Stomach (tissue), 4 donors: ENCODE results near the gene AP3B1.

ENCODE experiments used
- CTCF ChIP-seq, 7 experiments: fragments of 450-650 bp in 4 of 7; fragments of 200-600 bp in 3 of 7; sonication (generic) in 3 of 7; IDR thresholded peaks; one replicate each; pipeline ENCODE4 v1.5.1; 2016 to 2019; ENCODE audit warnings: antibody characterized with exemption in 7 of 7, control low read depth in 2 of 7, mild to moderate bottlenecking in 1 of 7
- EP300 ChIP-seq: sonication (generic); formaldehyde crosslinking; IDR thresholded peaks from one replicate; pipeline ENCODE4 v1.6.1; 2017; ENCODE audit warnings: antibody characterized with exemption
- POLR2A ChIP-seq, 4 donors: fragments of 450-650 bp; IDR thresholded peaks; one replicate each; pipeline ENCODE4 v1.6.1; 2016; ENCODE audit warnings: antibody characterized with exemption in 4 of 4, control low read depth in 2 of 4, mild to moderate bottlenecking in 1 of 4, moderate library complexity in 1 of 4
- POLR2AphosphoS5 ChIP-seq, 3 donors: sonication (generic); formaldehyde crosslinking; IDR thresholded peaks; one replicate each; pipeline ENCODE4 v1.6.1; 2016; ENCODE audit warnings: antibody characterized with exemption in 3 of 3

- no peak for TF ChIP-seq POLR2A (IDR thresholded peaks at IDR 0.05)
- TF ChIP-seq POLR2AphosphoS5 (IDR thresholded peaks at IDR 0.05) = no peak
- TF ChIP-seq CTCF (IDR thresholded peaks at IDR 0.05) = no peak
- no peak for TF ChIP-seq EP300
Measured at GRCh38 chr5:78075301-78075700, 219.2 kb downstream of the AP3B1 start.
